HepG2 (cell line): ENCODE measurements around the gene CEP131. TPM values are rescaled to one million over a fixed set of nuclear protein-coding genes. Genes with fewer than 3 reads are reported as not detected.

Experiments
- CCDC6 ChIP-seq: sonication (generic); formaldehyde crosslinking; IDR thresholded peaks from 2 replicates; pipeline ENCODE4 v1.8.1; 2022; ENCODE audit warnings: mild to moderate bottlenecking, missing genetic modification reagents, moderate library complexity
- MZF1 ChIP-seq: sonication (generic); formaldehyde crosslinking; IDR thresholded peaks from 2 replicates; pipeline ENCODE4 v1.8.1; 2023; ENCODE audit warnings: mild to moderate bottlenecking, missing genetic modification reagents, borderline replicate concordance
- NR0B2 ChIP-seq: sonication (generic); formaldehyde crosslinking; IDR thresholded peaks from 2 replicates; pipeline ENCODE4 v1.4.0; 2020; ENCODE audit warnings: mild to moderate bottlenecking, missing genetic modification reagents
- POLR2G ChIP-seq: fragments of 200-400 bp; formaldehyde crosslinking; IDR thresholded peaks from 2 replicates; pipeline ENCODE4 v1.6.1; 2018; ENCODE audit warnings: mild to moderate bottlenecking, low read depth, low read length, moderate library complexity
- SMYD3 ChIP-seq: sonication (generic); formaldehyde crosslinking; IDR thresholded peaks from 2 replicates; pipeline ENCODE4 v1.8.1; 2023; ENCODE audit warnings: mild to moderate bottlenecking, missing genetic modification reagents
- SNAPC4 ChIP-seq: sonication (generic); formaldehyde crosslinking; IDR thresholded peaks from 2 replicates; pipeline ENCODE4 v1.4.0; 2020; ENCODE audit warnings: mild to moderate bottlenecking, missing genetic modification reagents
- SOX5 ChIP-seq: IDR thresholded peaks from 2 replicates; pipeline ENCODE4 v1.6.1; 2016; ENCODE audit warnings: borderline replicate concordance
- ZFAT ChIP-seq: sonication (generic); formaldehyde crosslinking; conservative IDR thresholded peaks from 2 replicates; pipeline ENCODE4 v1.8.1; 2023; ENCODE audit warnings: missing genetic modification reagents, inconsistent platforms
- ZSCAN9 ChIP-seq: IDR thresholded peaks from 2 replicates; pipeline ENCODE4 v1.6.1; 2016; ENCODE audit warnings: borderline replicate concordance
- polyA plus RNA-seq, 8 experiments: library from polyadenylated mRNA; depleted of rRNA in 3 of 8; stranded (reverse) in 7 of 8; unstranded in 1 of 8; fragments of >200 nt; fragmentation: Illumina TruSeq in 4 of 8; extraction: Trizol in 4 of 8; gene quantifications; 2 replicates each; pipeline versions ENCODE4 v1.2.1 to v1.2.3, GENCODE V29; 2011 to 2016; ENCODE audit warnings: low read depth in 4 of 8, missing spikeins in 1 of 8, mixed read lengths in 1 of 8; ENCODE audit not compliant: insufficient read depth in 1 of 8
- total RNA-seq, 5 experiments: library from RNA; depleted of rRNA; stranded (reverse); fragments of >200 nt; fragmentation: Illumina TruSeq; extraction: Trizol; gene quantifications; 2 replicates each; pipeline ENCODE4 v1.2.3, GENCODE V29; 2016; ENCODE audit warnings: low read depth in 1 of 5
- TF ChIP-seq, protein P1 (sequence below): sonication (generic); formaldehyde crosslinking; IDR thresholded peaks from 2 replicates; pipeline ENCODE4 v1.5.1; 2020; ENCODE audit warnings: missing genetic modification reagents, mild to moderate bottlenecking, borderline replicate concordance

Gene CEP131
- total and polyA plus RNA-seq, 2 of the 13 experiments (the other 11 are each of a cell fraction or from before 2014, with no cell fraction given) = 5.0 to 16.8 TPM

DNA sequence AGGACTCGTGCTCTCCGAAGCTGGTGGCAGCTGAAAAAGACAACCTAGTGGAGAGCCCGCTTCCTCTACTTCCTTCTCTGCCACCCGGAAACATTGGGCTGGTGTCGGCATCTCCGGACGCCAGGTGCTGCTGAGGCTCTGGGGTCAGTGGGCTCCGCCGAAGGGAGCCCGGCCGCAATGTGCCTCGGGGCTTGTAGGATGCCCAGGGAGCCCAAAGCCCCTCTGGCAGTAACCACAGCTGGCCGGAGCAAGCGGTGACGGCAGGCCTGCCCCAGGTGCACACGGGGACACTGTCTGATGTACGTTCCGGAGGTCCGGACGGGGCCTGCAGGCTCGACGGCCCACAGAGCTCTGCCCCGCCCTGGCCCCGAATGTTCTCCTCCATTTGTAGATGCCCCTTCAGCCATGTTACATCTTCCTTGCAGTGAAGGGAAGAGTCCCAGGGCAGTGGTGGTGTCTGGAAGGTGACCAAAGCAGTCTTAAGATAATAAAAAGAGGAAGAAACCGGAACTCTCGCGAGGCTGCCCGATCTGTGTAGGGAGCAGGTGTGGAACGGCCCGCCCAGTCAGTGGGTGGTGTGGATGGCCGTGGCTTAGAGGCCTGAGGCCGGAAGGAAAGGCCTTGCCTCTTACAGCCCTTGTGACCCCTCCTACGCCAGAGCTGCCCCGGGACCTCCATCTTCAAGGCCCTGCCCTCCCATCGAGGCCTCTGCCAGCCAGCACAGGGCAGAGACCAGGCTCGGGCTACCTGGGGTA lies 39.0 kb upstream of the CEP131 start (continued):
- no peak for TF ChIP-seq SNAPC4 (CRISPR knock-in tag)
- TF ChIP-seq, protein P1, sequence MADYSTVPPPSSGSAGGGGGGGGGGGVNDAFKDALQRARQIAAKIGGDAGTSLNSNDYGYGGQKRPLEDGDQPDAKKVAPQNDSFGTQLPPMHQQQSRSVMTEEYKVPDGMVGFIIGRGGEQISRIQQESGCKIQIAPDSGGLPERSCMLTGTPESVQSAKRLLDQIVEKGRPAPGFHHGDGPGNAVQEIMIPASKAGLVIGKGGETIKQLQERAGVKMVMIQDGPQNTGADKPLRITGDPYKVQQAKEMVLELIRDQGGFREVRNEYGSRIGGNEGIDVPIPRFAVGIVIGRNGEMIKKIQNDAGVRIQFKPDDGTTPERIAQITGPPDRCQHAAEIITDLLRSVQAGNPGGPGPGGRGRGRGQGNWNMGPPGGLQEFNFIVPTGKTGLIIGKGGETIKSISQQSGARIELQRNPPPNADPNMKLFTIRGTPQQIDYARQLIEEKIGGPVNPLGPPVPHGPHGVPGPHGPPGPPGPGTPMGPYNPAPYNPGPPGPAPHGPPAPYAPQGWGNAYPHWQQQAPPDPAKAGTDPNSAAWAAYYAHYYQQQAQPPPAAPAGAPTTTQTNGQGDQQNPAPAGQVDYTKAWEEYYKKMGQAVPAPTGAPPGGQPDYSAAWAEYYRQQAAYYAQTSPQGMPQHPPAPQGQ (CRISPR knock-in tag) = no peak
- no peak for TF ChIP-seq ZSCAN9 (CRISPR knock-in tag)
- TF ChIP-seq CCDC6 (CRISPR knock-in tag) = no peak
- no peak for TF ChIP-seq ZFAT (CRISPR knock-in tag)
- TF ChIP-seq POLR2G = no peak
- TF ChIP-seq SMYD3 = no peak
- no peak for TF ChIP-seq MZF1 (CRISPR knock-in tag)
- no peak for TF ChIP-seq NR0B2 (CRISPR knock-in tag)
- TF ChIP-seq SOX5 (CRISPR knock-in tag) = no peak
